ENCODE measurements around the gene COPA. TPM values are rescaled to one million over a fixed set of nuclear protein-coding genes. Genes with fewer than 3 reads are reported as not detected.

COPA gene
- total RNA-seq, 1 experiment from 2014 or later: 155 TPM

GRCh38 chr1:160371346-160371631 lies 28.2 kb upstream of the COPA start:
- DNase-seq: no peak
- Histone ChIP-seq H3K9me3 (no peaks in the 10 kb centered on the region), H3K27me3 (replicated peaks; ENCODE audit: control insufficient read depth, insufficient read depth, low read length) (no peaks in the 10 kb centered on the region), H3K36me3 (ENCODE audit: control insufficient read depth, insufficient read depth, low read length) (no peaks in the 10 kb centered on the region), H3K4me1 (no peaks in the 10 kb centered on the region), H3K4me3 (ENCODE audit: low read depth, low read length) (no peak overlapping the region)
- no TSS peak for BruUV-seq (replicated peaks)
- no peaks in the 10 kb centered on the region for H3K9me3 Mint-ChIP-seq (ENCODE audit: unreplicated experiment)
- H3K4me3 Mint-ChIP-seq (ENCODE audit: unreplicated experiment): no peak overlapping the region
- CTCF ChIA-PET: no interaction called here
- H3K27me3 Mint-ChIP-seq (ENCODE audit: insufficient read depth, unreplicated experiment): peaks cover 8% of the 10 kb centered on the region
- POLR2A ChIA-PET: no interaction called here
- intact Hi-C loops (cut with micrococcal nuclease; ENCODE audit: unreplicated experiment): loop anchor here (10.0 kb wide), 1 partner anchor 76 kb away; no protein-coding TSS in a partner anchor
- H3K4me1 Mint-ChIP-seq (ENCODE audit: low read depth, unreplicated experiment): peaks cover 10% of the 10 kb centered on the region
- H3K36me3 Mint-ChIP-seq (ENCODE audit: insufficient read depth, unreplicated experiment): no peaks in the 10 kb centered on the region
- TF ChIP-seq, protein P1, sequence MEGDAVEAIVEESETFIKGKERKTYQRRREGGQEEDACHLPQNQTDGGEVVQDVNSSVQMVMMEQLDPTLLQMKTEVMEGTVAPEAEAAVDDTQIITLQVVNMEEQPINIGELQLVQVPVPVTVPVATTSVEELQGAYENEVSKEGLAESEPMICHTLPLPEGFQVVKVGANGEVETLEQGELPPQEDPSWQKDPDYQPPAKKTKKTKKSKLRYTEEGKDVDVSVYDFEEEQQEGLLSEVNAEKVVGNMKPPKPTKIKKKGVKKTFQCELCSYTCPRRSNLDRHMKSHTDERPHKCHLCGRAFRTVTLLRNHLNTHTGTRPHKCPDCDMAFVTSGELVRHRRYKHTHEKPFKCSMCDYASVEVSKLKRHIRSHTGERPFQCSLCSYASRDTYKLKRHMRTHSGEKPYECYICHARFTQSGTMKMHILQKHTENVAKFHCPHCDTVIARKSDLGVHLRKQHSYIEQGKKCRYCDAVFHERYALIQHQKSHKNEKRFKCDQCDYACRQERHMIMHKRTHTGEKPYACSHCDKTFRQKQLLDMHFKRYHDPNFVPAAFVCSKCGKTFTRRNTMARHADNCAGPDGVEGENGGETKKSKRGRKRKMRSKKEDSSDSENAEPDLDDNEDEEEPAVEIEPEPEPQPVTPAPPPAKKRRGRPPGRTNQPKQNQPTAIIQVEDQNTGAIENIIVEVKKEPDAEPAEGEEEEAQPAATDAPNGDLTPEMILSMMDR (IDR thresholded peaks at IDR 0.05; ENCODE audit: insufficient read depth in 1 of 2, low read depth in 1 of 2, low read length in 1 of 2, severe bottlenecking in 1 of 2, unreplicated experiment in 1 of 2): no peak
- no peak overlapping the region for H3K27ac Mint-ChIP-seq (ENCODE audit: unreplicated experiment)

GRCh38 chr1:160370561-160371345 lies 27.7 kb upstream of the COPA start:
- POLR2A ChIA-PET: no interaction called here

DNA sequence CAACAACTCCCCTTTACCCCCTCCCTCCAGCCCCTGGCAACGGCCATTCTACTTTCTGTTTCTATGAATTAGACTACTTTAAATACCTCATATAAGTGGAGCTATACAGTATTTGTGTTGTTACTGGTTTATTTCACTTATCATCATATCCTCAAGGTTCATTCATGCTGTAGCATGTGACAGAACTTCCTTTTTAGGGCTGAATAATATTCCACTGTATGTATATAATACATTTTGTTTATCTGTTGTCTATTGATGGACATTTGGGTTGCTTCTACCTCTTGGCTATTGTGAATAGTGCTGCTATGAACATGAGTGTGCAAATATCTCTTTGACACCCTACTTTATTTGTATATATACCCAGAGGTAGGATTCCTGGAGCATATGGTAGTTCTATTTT lies 26.0 kb upstream of the COPA start:
- H3K36me3 ChIP-seq (ENCODE audit: control insufficient read depth, insufficient read depth, low read length): no peaks in the 10 kb centered on the region
- Mint-ChIP-seq H3K4me3 (ENCODE audit: unreplicated experiment) (no peak overlapping the region), H3K36me3 (ENCODE audit: insufficient read depth, unreplicated experiment) (peaks cover 4% of the 10 kb centered on the region), H3K9me3 (ENCODE audit: unreplicated experiment) (no peaks in the 10 kb centered on the region), H3K4me1 (ENCODE audit: low read depth, unreplicated experiment) (no peaks in the 10 kb centered on the region), H3K27ac (ENCODE audit: unreplicated experiment) (no peak overlapping the region), H3K27me3 (ENCODE audit: insufficient read depth, unreplicated experiment) (peaks cover 8% of the 10 kb centered on the region)
- H3K4me1 ChIP-seq: no peaks in the 10 kb centered on the region
- no peaks in the 10 kb centered on the region for H3K9me3 ChIP-seq
- TF ChIP-seq, protein P1 (IDR thresholded peaks at IDR 0.05; ENCODE audit: insufficient read depth in 1 of 2, low read depth in 1 of 2, low read length in 1 of 2, severe bottlenecking in 1 of 2, unreplicated experiment in 1 of 2): no peak
- no peak for DNase-seq
- no peaks in the 10 kb centered on the region for H3K27me3 ChIP-seq (replicated peaks; ENCODE audit: control insufficient read depth, insufficient read depth, low read length)
- CTCF ChIA-PET: no interaction called here
- no peak overlapping the region for H3K4me3 ChIP-seq (ENCODE audit: low read depth, low read length)
- POLR2A ChIA-PET: no interaction called here
- intact Hi-C loops (cut with micrococcal nuclease; ENCODE audit: unreplicated experiment): no loop called here
- no TSS peak for BruUV-seq (replicated peaks)

More at GRCh38 chr1:160370561-160371345, 27.7 kb upstream of the COPA start:
- no peaks in the 10 kb centered on the region for H3K36me3 ChIP-seq (ENCODE audit: control insufficient read depth, insufficient read depth, low read length)
- TF ChIP-seq, protein P1 (IDR thresholded peaks at IDR 0.05; ENCODE audit: insufficient read depth in 1 of 2, low read depth in 1 of 2, low read length in 1 of 2, severe bottlenecking in 1 of 2, unreplicated experiment in 1 of 2): no peak
- no peaks in the 10 kb centered on the region for H3K27me3 ChIP-seq (replicated peaks; ENCODE audit: control insufficient read depth, insufficient read depth, low read length)
- CTCF ChIA-PET: interaction anchor here (0.6 to 1.1 kb wide), 2 partner anchors 17 to 177 kb away, joined by 3 read pairs; no protein-coding TSS in a partner anchor
- Mint-ChIP-seq H3K27ac (ENCODE audit: unreplicated experiment) (no peak overlapping the region), H3K4me3 (ENCODE audit: unreplicated experiment) (no peak overlapping the region), H3K4me1 (ENCODE audit: low read depth, unreplicated experiment) (peaks cover 5% of the 10 kb centered on the region), H3K9me3 (ENCODE audit: unreplicated experiment) (no peaks in the 10 kb centered on the region), H3K36me3 (ENCODE audit: insufficient read depth, unreplicated experiment) (no peaks in the 10 kb centered on the region), H3K27me3 (ENCODE audit: insufficient read depth, unreplicated experiment) (peaks cover 8% of the 10 kb centered on the region)
- no peaks in the 10 kb centered on the region for H3K9me3 ChIP-seq
- H3K4me1 ChIP-seq: no peaks in the 10 kb centered on the region
- BruUV-seq (replicated peaks): no TSS peak
- no peak overlapping the region for H3K4me3 ChIP-seq (ENCODE audit: low read depth, low read length)
- intact Hi-C loops (cut with micrococcal nuclease; ENCODE audit: unreplicated experiment): loop anchor here (10.0 kb wide), 1 partner anchor 76 kb away; no protein-coding TSS in a partner anchor
- DNase-seq: no peak

All from Caco-2 (cell line).